ENCODE measurements around the gene MEIS1.

Gene MEIS1

GRCh38 chr2:66570471-66570870, 135.5 kb downstream of the MEIS1 start:
- no peak for DNase-seq

GRCh38 chr2:66571918-66572317, 137.0 kb downstream of the MEIS1 start:
- peak; percentile 73 for DNase-seq

- DNase-seq: no peak
Measured at GRCh38 chr2:66572391-66572790, 137.5 kb downstream of the MEIS1 start.

- DNase-seq: no peak
Measured at GRCh38 chr2:66573416-66573815, 138.5 kb downstream of the MEIS1 start.

GRCh38 chr2:66573821-66574233, 138.9 kb downstream of the MEIS1 start:
- DNase-seq: peak; percentile 48

- peak; percentile 87 for DNase-seq
Measured at GRCh38 chr2:66574701-66575624, 140.0 kb downstream of the MEIS1 start.

GRCh38 chr2:66575625-66576310, 140.8 kb downstream of the MEIS1 start:
- DNase-seq: peak; percentile 64

- DNase-seq: no peak
Measured at GRCh38 chr2:66576311-66576560, 141.3 kb downstream of the MEIS1 start.

- peak; percentile 62 for DNase-seq
Measured at GRCh38 chr2:66576561-66577320, 141.8 kb downstream of the MEIS1 start.

GRCh38 chr2:66577321-66578053, 142.6 kb downstream of the MEIS1 start:
- DNase-seq: peak; percentile 31

- DNase-seq: peak; percentile 30
Measured at GRCh38 chr2:66578054-66578686, 143.2 kb downstream of the MEIS1 start.

- no peak for DNase-seq
Measured at GRCh38 chr2:66578687-66579106, 143.8 kb downstream of the MEIS1 start.

GRCh38 chr2:66579186-66580126, 144.5 kb downstream of the MEIS1 start:
- no peak for DNase-seq

- no peak for DNase-seq
Measured at GRCh38 chr2:66580166-66581049, 145.5 kb downstream of the MEIS1 start.

- DNase-seq: peak; percentile 59
Measured at GRCh38 chr2:66581339-66582103, 146.6 kb downstream of the MEIS1 start.

- DNase-seq: no peak
Measured at GRCh38 chr2:66582104-66582986, 147.4 kb downstream of the MEIS1 start.

GRCh38 chr2:66582987-66583880, 148.3 kb downstream of the MEIS1 start:
- DNase-seq: no peak

Data from EL (cell line).